Erythroblast (primary cell): ENCODE measurements around the gene KMT2C.

Source experiments
- GATA1 ChIP-seq: IDR thresholded peaks from 2 replicates; pipeline ENCODE4 v1.6.1; 2011; ENCODE audit warnings: low read depth, mild to moderate bottlenecking, control low read depth, low read length, moderate library complexity
- POLR2A ChIP-seq: IDR thresholded peaks from 2 replicates; pipeline ENCODE4 v1.6.1; 2011; ENCODE audit warnings: mild to moderate bottlenecking, low read length

GRCh38 chr7:152144557-152145245, 291.1 kb downstream of the KMT2C start:
- TF ChIP-seq POLR2A (no peak), GATA1 (no peak)
